A673 (cell line): ENCODE data around the gene PTH2. TPM values are rescaled to one million over a fixed set of nuclear protein-coding genes. Genes with fewer than 3 reads are reported as not detected.

Experiments used
- BruUV-seq: library from RNA; stranded (reverse); fragments of 400-500 nt; replicated peaks from 2 replicates; lab custom pipeline; 2021; lab: Mats Ljungman, UMichigan
- CTCF ChIA-PET: fragments of 300-600 bp; sonication (Branson Sonifier 250); formaldehyde crosslinking; loops from one replicate; lab custom pipeline; 2022; ENCODE audit warnings: antibody characterized with exemption; lab: Charles Lee
- POLR2A ChIA-PET: fragments of 300-600 bp; sonication (Branson Sonifier 250); formaldehyde crosslinking; loops from one replicate; lab custom pipeline; 2022; ENCODE audit warnings: antibody characterized with exemption; ENCODE audit not compliant: low non-redundant PET; lab: Charles Lee
- DNase-seq: peaks from one replicate; pipeline ENCODE4 v3.0.0-alpha.2; 2015; ENCODE audit warnings: low spot score
- H3K27ac ChIP-seq: fragments of 200-600 bp; sonication (generic); 2 replicates; pipeline ENCODE4 v1.5.1; 2016; ENCODE audit warnings: mixed run types, low read depth, mild to moderate bottlenecking, mixed read lengths, antibody characterized with exemption, low read length; ENCODE audit not compliant: poor library complexity, severe bottlenecking
- H3K27me3 ChIP-seq: fragments of 200-600 bp; sonication (generic); replicated peaks from 2 replicates; pipeline ENCODE4 v1.6.1; 2017; ENCODE audit warnings: mixed run types, low read depth, mild to moderate bottlenecking, mixed read lengths, antibody characterized with exemption, low read length; ENCODE audit not compliant: insufficient read depth, poor library complexity
- H3K36me3 ChIP-seq: fragments of 200-600 bp; sonication (generic); 2 replicates; pipeline ENCODE4 v1.6.1; 2016; ENCODE audit warnings: mixed run types, mild to moderate bottlenecking, mixed read lengths, antibody characterized with exemption, low read length; ENCODE audit not compliant: insufficient read depth, poor library complexity, severe bottlenecking
- H3K4me1 ChIP-seq: fragments of 200-600 bp; sonication (generic); 2 replicates; pipeline ENCODE4 v1.6.1; 2017; ENCODE audit warnings: mixed run types, mild to moderate bottlenecking, mixed read lengths, antibody characterized with exemption, low read length; ENCODE audit not compliant: insufficient read depth, poor library complexity, severe bottlenecking
- H3K4me3 ChIP-seq: fragments of 200-600 bp; sonication (generic); 2 replicates; pipeline ENCODE4 v1.5.1; 2016; ENCODE audit warnings: low read depth, mixed run types, mild to moderate bottlenecking, mixed read lengths, low read length; ENCODE audit not compliant: poor library complexity, severe bottlenecking
- H3K9me3 ChIP-seq: fragments of 200-600 bp; sonication (generic); 2 replicates; pipeline ENCODE4 v1.6.1; 2016; ENCODE audit warnings: mixed run types, low read depth, mild to moderate bottlenecking, mixed read lengths, antibody characterized with exemption, low read length; ENCODE audit not compliant: poor library complexity, severe bottlenecking
- EZH2 ChIP-seq: fragments of 200-600 bp; sonication (generic); IDR thresholded peaks from 2 replicates; pipeline ENCODE4 v1.6.1; 2017; ENCODE audit warnings: borderline replicate concordance, low read depth, mild to moderate bottlenecking, mixed read lengths, antibody characterized with exemption, low read length; ENCODE audit not compliant: poor library complexity, severe bottlenecking
- intact Hi-C: fragments of 100-400 bp; cut with micrococcal nuclease; formaldehyde crosslinking; loops from one replicate; pipeline ENCODE4 v1.10.0; 2022; ENCODE audit not compliant: unreplicated experiment
- total RNA-seq: library from RNA; stranded (reverse); gene quantifications from 2 replicates; pipeline ENCODE4 v1.2.3, GENCODE V29; 2021
- TF ChIP-seq, protein P1 (sequence below): fragments of 300-800, 200-600 bp; sonication (generic); conservative IDR thresholded peaks from 2 replicates; pipeline ENCODE4 v1.5.1; 2017; ENCODE audit warnings: low read depth, mild to moderate bottlenecking, antibody characterized with exemption, low read length, moderate library complexity, mixed read lengths

Gene PTH2
- total RNA-seq, 1 experiment from 2014 or later, result not detected

DNA sequence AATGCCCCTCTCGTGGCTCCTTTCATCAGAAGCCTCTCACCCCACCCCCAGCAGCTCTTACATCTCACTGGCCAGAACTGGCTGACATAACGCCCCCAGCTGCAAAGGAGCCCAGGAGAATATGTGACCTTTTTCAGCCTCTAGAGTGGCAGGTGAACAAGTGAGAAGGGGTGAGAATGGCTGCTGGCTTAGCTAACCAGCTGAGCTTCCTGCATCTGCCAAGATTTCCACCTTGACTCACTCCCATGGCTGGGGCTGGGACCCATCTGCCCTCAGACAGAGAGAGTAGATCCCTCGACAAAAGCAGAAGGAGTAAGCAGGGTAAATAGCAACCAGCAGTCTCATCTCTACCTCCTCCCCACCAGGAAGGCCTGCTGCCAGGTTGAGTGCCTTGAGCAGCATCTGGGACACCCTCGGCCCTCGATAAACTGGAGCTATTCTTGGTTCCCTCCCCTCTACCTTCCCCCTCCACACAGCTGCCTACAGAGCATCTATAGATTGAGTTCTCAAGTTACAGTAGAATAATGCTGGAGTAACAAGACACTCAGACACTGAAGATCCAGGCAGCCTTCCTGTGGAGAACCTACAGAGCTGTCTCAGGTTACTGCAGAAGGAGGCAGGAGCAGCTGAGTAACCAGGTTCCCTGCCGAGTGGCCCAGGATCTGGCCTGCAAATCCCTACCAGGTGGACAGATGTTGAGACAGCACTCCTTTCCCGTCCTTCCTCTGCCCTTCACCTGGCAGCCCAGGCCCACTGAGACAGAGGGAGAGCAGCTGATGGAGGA is 19.6 kb downstream of the PTH2 start:
- intact Hi-C loops, result no loop called here
- H3K27ac ChIP-seq, result peak overlapping the region; percentile 26
- peak; percentile 82 for DNase-seq
- peaks cover 14% of the 10 kb centered on the region for H3K4me1 ChIP-seq
- no peaks in the 10 kb centered on the region for H3K9me3 ChIP-seq
- no TSS peak for BruUV-seq
- POLR2A ChIA-PET, result interaction anchor here (0.5 kb wide), 2 partner anchors 18 to 64 kb away, joined by 5 read pairs; no protein-coding TSS in a partner anchor
- TF ChIP-seq, protein P1, sequence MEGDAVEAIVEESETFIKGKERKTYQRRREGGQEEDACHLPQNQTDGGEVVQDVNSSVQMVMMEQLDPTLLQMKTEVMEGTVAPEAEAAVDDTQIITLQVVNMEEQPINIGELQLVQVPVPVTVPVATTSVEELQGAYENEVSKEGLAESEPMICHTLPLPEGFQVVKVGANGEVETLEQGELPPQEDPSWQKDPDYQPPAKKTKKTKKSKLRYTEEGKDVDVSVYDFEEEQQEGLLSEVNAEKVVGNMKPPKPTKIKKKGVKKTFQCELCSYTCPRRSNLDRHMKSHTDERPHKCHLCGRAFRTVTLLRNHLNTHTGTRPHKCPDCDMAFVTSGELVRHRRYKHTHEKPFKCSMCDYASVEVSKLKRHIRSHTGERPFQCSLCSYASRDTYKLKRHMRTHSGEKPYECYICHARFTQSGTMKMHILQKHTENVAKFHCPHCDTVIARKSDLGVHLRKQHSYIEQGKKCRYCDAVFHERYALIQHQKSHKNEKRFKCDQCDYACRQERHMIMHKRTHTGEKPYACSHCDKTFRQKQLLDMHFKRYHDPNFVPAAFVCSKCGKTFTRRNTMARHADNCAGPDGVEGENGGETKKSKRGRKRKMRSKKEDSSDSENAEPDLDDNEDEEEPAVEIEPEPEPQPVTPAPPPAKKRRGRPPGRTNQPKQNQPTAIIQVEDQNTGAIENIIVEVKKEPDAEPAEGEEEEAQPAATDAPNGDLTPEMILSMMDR, result no peak
- no peak for TF ChIP-seq EZH2
- H3K4me3 ChIP-seq, result no peak overlapping the region
- CTCF ChIA-PET, result interaction anchor here (0.6 to 0.7 kb wide), 2 partner anchors 12 to 236 kb away, joined by 3 read pairs; partner anchors contain the start of gene RRAS
- H3K36me3 ChIP-seq, result no peaks in the 10 kb centered on the region
- no peaks in the 10 kb centered on the region for H3K27me3 ChIP-seq

- no TSS peak for BruUV-seq
- CTCF ChIA-PET, result no interaction called here
Observed at GRCh38 chr19:49400029-49400428, 23.2 kb downstream of the PTH2 start.

GRCh38 chr19:49398931-49399330 is 24.3 kb downstream of the PTH2 start:
- H3K27me3 ChIP-seq, result no peaks in the 10 kb centered on the region
- H3K27ac ChIP-seq, result no peak overlapping the region
- H3K9me3 ChIP-seq, result no peaks in the 10 kb centered on the region
- no TSS peak for BruUV-seq
- no peak overlapping the region for H3K4me3 ChIP-seq
- ChIA-PET CTCF (no interaction called here), POLR2A (no interaction called here)
- H3K4me1 ChIP-seq, result peaks cover 9% of the 10 kb centered on the region
- intact Hi-C loops, result no loop called here
- no peak for DNase-seq
- H3K36me3 ChIP-seq, result no peaks in the 10 kb centered on the region
- TF ChIP-seq, protein P1, result no peak
- TF ChIP-seq EZH2, result no peak

More at GRCh38 chr19:49400029-49400428, 23.2 kb downstream of the PTH2 start:
- H3K27me3 ChIP-seq, result no peaks in the 10 kb centered on the region
- H3K36me3 ChIP-seq, result no peaks in the 10 kb centered on the region
- no peak overlapping the region for H3K4me3 ChIP-seq
- POLR2A ChIA-PET, result no interaction called here
- intact Hi-C loops, result no loop called here
- H3K27ac ChIP-seq, result no peak overlapping the region
- no peaks in the 10 kb centered on the region for H3K9me3 ChIP-seq
- DNase-seq, result no peak
- TF ChIP-seq, protein P1, result no peak
- TF ChIP-seq EZH2, result no peak
- H3K4me1 ChIP-seq, result peaks cover 14% of the 10 kb centered on the region
